SIG-M5 (cell line): ENCODE measurements around the gene UGT1A9.
"Not testable (repeated sequence)": the region's sequence is repeated elsewhere in the genome, so short reads cannot be mapped to it uniquely, and the experiment has no call there.

Experiments used
- DNase-seq: peaks from one replicate; lab custom pipeline; 2025; lab: John Stamatoyannopoulos, UW

The UGT1A9 gene

GRCh38 chr2:233711312-233712008 is 39.8 kb downstream of the UGT1A9 start:
- DNase-seq = no peak

GRCh38 chr2:233712611-233713261 is 41.0 kb downstream of the UGT1A9 start, which contains the start of gene UGT1A5:
UGT1A5 (plus strand) TSS chr2:233712907; CDS start chr2:233712992, 85 bp downstream.
- no peak for DNase-seq

- DNase-seq = no peak
Observed at GRCh38 chr2:233713262-233713615, 41.5 kb downstream of the UGT1A9 start.

- no peak for DNase-seq
Observed at GRCh38 chr2:233714121-233714520, 42.4 kb downstream of the UGT1A9 start.

GRCh38 chr2:233718552-233718951 is 46.9 kb downstream of the UGT1A9 start, which contains the start of gene UGT1A4:
UGT1A4 (plus strand) TSS chr2:233718736; CDS start chr2:233718821, 85 bp downstream.
- no peak for DNase-seq

GRCh38 chr2:233728723-233729301 is 57.1 kb downstream of the UGT1A9 start, which contains the start of gene UGT1A3:
UGT1A3 (plus strand) TSS chr2:233729042; CDS start chr2:233729127, 85 bp downstream.
- no peak for DNase-seq

- DNase-seq = not testable (repeated sequence)
Observed at GRCh38 chr2:233736868-233737653, 65.4 kb downstream of the UGT1A9 start.

GRCh38 chr2:233740870-233741269 is 69.2 kb downstream of the UGT1A9 start:
- DNase-seq = no peak

- DNase-seq = no peak
Observed at GRCh38 chr2:233743464-233744259, 72.0 kb downstream of the UGT1A9 start.

GRCh38 chr2:233745073-233745755 is 73.5 kb downstream of the UGT1A9 start:
- DNase-seq = no peak

- DNase-seq = not testable (repeated sequence)
Observed at GRCh38 chr2:233745838-233746237, 74.1 kb downstream of the UGT1A9 start.

GRCh38 chr2:233746475-233747282 is 75.0 kb downstream of the UGT1A9 start:
- no peak for DNase-seq

- DNase-seq = no peak
Observed at GRCh38 chr2:233747283-233747544, 75.5 kb downstream of the UGT1A9 start.

GRCh38 chr2:233750689-233751088 is 79.0 kb downstream of the UGT1A9 start:
- DNase-seq = not testable (repeated sequence)

GRCh38 chr2:233751212-233752009 is 79.7 kb downstream of the UGT1A9 start:
- not testable (repeated sequence) for DNase-seq

GRCh38 chr2:233754872-233755611 is 83.3 kb downstream of the UGT1A9 start:
- no peak for DNase-seq

GRCh38 chr2:233756429-233757081 is 84.9 kb downstream of the UGT1A9 start:
- no peak for DNase-seq

GRCh38 chr2:233758141-233758540 is 86.4 kb downstream of the UGT1A9 start:
- no peak for DNase-seq
